ENCODE data around the gene TMEM44. TPM values are rescaled to one million over a fixed set of nuclear protein-coding genes. Genes with fewer than 3 reads are reported as not detected.
"Not testable (repeated sequence)": the region's sequence is repeated elsewhere in the genome, so short reads cannot be mapped to it uniquely, and the experiment has no call there.

Gene TMEM44
- polyA plus RNA-seq, 6 donors from 2014 or later: 0.60 to 2.4 (median 0.94) TPM; not detected in 1

DNA sequence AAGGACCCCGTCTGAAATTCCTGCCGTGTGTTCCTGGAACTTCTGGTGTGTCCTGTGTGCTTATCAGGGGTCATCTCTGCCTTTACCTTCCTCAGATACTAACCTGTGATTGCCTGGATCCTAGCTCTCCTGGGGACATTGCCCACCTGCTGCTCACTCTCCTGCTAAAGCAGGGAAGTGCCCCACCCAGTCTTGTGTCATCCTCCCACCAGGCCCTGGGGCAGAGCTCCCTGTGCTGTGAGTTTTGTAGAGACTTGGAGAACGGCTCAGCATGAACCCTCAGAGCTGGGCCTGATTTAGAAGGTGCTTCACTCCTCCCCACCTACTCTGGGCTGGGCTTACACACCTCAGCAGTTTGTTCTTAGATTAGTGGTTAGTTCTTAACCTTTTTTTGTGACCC, 3.8 kb upstream of the TMEM44 start:
- peaks cover 7 to 12% of the 10 kb centered on the region in 2 donors for H3K36me3 Mint-ChIP-seq
- DNase-seq (no peak), ATAC-seq (ENCODE audit: low read depth in 2 of 2) (no peak)
- H3K4me3 Mint-ChIP-seq: no peak overlapping the region
- H3K27ac Mint-ChIP-seq: peak overlapping the region in 1 of 6 donors; percentile 16
- H3K4me1 Mint-ChIP-seq: peaks cover 3 to 29% (median 19%) of the 10 kb centered on the region in 3 donors
- no peaks in the 10 kb centered on the region for H3K27me3 Mint-ChIP-seq
- no peaks in the 10 kb centered on the region for H3K9me3 Mint-ChIP-seq

DNA sequence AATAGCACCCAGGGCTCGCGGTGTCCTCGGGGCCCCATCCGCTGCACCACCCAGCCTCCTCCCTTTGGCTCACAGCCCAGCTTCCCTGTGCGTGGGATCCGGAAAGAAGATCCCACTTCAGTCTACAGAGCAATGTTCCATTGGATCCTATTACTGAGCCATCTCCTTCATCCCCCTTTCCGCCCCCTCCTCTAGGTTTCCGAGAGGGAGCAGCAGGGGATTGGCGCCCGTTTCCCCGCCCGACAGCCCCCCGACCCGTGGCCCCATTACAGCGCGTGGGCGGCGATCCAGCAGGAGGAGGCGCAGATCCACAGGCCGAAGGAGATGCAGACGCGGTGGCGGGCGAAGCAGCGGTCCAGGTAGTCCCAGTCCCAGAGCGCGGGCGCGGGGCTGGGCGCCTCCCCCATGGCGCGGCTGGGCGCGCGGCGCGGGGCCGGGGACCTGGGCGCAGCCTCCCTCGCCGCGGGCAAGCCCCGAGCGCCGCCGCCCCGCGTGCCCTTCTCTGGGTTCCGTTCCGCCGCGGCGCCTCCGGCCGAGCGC, 340 bp downstream of the TMEM44 start:
- peak overlapping the region in 2 of 6 donors; percentile 13 to 33 for H3K27ac Mint-ChIP-seq
- no peaks in the 10 kb centered on the region for H3K27me3 Mint-ChIP-seq
- DNase-seq (no peak), ATAC-seq (ENCODE audit: low read depth in 2 of 2) (peak; percentile 63 to 64)
- H3K4me3 Mint-ChIP-seq: peak overlapping the region; percentile 74 to 93 (median 84)
- peaks cover 3 to 14% (median 11%) of the 10 kb centered on the region in 3 donors for H3K4me1 Mint-ChIP-seq
- H3K36me3 Mint-ChIP-seq: no peaks in the 10 kb centered on the region
- peaks cover 0 to 3% (median 0%) of the 10 kb centered on the region in 7 donors for H3K9me3 Mint-ChIP-seq

DNA sequence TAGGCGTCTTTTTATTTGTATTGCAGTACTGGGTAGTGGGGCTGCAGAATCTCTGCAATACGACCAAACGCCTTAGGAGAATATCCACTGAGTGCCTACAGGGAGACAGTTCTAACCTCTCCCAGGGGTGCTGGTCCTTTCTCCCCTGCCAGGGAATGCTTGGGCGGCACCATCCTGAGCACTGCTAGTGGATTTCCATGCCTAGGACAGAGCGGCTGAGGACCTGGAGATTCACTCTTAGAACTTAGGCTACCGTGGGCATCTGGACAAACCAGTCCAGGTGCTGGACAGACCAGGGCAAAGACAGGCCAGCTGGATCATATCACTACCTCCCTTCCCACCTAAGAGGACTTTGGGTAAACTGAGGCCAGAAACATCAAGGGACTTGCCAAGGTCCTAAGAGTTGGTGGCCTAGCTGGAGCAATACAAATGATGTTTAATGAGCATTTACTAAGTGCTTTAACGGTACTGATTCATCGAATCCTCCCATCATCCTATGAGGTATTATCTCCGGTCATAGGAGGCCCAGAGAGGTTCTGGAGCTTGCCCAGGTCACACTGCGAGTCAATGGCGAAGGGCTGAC, 902 bp downstream of the TMEM44 start:
- H3K9me3 Mint-ChIP-seq: peaks cover 0 to 3% (median 0%) of the 10 kb centered on the region in 7 donors
- DNase-seq: no peak

DNA sequence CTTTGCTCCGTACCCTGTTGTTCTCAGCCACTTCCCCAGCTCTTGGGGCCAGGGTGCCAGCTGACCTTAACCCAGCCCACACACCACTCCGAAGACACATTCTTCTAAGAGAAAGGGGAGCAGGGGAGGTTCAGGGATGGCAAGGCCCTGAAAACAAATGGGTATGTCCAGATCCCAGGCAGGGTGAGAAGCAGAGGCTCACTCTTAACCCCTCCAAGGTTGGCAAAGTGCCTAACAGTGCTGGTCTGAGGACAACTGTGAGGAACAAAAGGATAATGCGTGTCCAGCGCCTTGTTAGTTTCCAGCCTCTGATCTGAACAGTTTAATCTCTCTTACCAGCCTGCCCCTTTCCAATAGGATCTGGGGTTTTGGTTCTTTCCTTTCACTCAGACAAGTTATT, 1.5 kb downstream of the TMEM44 start:
- ATAC-seq (ENCODE audit: low read depth in 2 of 2): no peak
- peaks cover 0 to 3% (median 0%) of the 10 kb centered on the region in 7 donors for H3K9me3 Mint-ChIP-seq
- H3K4me3 Mint-ChIP-seq: peak overlapping the region; percentile 47 to 93 (median 82)
- H3K36me3 Mint-ChIP-seq: no peaks in the 10 kb centered on the region
- no peaks in the 10 kb centered on the region for H3K27me3 Mint-ChIP-seq
- peak overlapping the region in 1 of 6 donors; percentile 47 for H3K27ac Mint-ChIP-seq
- peaks cover 3 to 10% (median 9%) of the 10 kb centered on the region in 3 donors for H3K4me1 Mint-ChIP-seq
- DNase-seq: no peak

More for the DNA sequence above, 902 bp downstream of the TMEM44 start:
- Mint-ChIP-seq H3K27ac (peak overlapping the region in 3 of 6 donors; percentile 13 to 47 (median 33)), H3K4me3 (peak overlapping the region; percentile 74 to 93 (median 84)), H3K4me1 (peaks cover 3 to 14% (median 11%) of the 10 kb centered on the region in 3 donors), H3K36me3 (no peaks in the 10 kb centered on the region), H3K27me3 (no peaks in the 10 kb centered on the region)
- ATAC-seq (ENCODE audit: low read depth in 2 of 2): no peak

DNA sequence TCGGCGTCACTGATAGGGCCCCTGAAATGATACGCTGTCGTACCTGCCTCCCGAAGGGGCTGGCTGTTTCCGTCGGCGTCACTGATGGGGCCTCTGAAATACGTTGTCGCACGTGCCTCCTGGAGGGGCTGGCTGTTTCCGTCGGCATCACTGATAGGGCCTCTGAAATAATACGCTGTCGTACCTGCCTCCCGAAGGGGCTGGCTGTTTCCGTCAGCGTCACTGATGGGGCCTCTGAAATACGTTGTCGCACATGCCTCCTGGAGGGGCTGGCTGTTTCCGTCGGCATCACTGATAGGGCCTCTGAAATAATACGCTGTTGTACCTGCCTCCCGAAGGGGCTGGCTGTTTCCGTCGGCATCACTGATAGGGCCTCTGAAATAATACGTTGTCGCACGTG, 2.5 kb downstream of the TMEM44 start:
- not testable (repeated sequence) for H3K27me3 Mint-ChIP-seq; H3K36me3 Mint-ChIP-seq; H3K9me3 Mint-ChIP-seq; ATAC-seq (ENCODE audit: low read depth in 2 of 2); DNase-seq; H3K27ac Mint-ChIP-seq
- Mint-ChIP-seq H3K4me3 (peak overlapping the region in 1 of 8 donors; percentile 35), H3K4me1 (peaks cover 3 to 10% (median 7%) of the 10 kb centered on the region in 3 donors)

DNA sequence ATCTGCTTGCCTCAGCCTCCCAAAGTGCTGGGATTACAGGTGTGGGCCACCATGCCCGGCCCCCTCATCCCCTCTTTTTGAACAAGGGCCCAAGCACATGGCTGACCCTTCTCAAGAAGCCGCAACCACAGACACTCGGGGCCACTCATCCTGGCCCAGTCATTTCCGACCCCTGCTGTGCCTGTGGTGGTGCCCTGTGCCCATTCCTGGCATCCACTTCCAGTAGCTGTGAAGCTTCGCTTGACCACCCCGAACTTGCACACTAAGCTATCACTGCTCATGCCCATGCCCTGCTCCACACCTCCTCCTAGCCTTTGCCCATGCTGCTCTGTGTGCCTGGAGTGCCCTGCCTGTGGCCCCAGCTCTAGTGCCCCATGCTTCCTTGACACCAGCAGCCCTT, 8.3 kb downstream of the TMEM44 start:
- H3K9me3 Mint-ChIP-seq: peaks cover 0 to 1% (median 0%) of the 10 kb centered on the region in 7 donors
- no peaks in the 10 kb centered on the region for H3K36me3 Mint-ChIP-seq
- no peaks in the 10 kb centered on the region for H3K27me3 Mint-ChIP-seq
- peak overlapping the region in 1 of 6 donors; percentile 52 for H3K27ac Mint-ChIP-seq
- ATAC-seq (ENCODE audit: low read depth in 2 of 2) (no peak), DNase-seq (no peak)
- peaks cover 0 to 4% (median 0%) of the 10 kb centered on the region in 3 donors for H3K4me1 Mint-ChIP-seq
- H3K4me3 Mint-ChIP-seq: no peak overlapping the region

DNA sequence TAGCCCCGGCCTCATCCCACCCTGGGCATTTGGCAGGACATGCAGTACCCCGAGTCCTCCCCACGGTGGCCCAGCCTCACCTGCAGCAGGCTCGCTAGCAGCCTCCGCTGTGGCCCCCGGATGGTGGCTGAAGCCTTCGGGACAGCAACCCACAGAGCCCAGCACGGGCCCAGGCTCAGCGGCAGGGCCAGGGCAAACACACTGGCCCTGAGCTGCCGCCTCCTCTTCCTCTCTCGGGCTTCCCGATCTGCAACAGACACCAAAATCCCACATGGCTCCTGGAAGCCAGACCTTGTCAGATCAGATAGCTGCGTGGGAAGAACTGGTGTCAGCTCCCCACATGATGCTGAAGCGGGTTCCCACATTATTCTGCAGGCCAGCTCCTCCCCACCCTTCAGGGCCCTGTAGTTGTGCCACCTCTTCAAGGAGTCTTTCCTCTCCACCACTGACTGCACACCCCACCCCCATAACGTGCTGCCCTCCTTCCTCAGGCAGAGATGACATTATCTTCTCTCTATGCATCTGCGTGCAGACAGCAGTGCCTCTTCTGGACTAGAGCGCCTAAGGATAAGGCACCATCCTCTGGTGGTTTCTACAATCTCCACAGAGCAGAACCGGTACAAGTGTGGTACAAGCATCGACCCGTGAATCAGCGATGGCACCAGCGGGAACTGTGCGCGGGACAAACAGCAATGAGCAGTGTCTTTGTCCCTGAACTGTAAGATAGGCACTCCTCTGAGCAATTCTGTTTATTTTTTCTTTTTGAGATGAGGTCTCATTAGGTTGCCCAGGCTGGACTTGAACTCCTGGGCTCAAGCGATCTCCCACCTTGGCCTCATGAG, 9.5 kb downstream of the TMEM44 start:
- no peak overlapping the region for H3K27ac Mint-ChIP-seq
- H3K36me3 Mint-ChIP-seq: no peaks in the 10 kb centered on the region
- no peaks in the 10 kb centered on the region for H3K9me3 Mint-ChIP-seq
- H3K4me1 Mint-ChIP-seq: peaks cover 0 to 4% (median 0%) of the 10 kb centered on the region in 3 donors
- ATAC-seq (ENCODE audit: low read depth in 2 of 2) (no peak), DNase-seq (no peak)
- H3K4me3 Mint-ChIP-seq: no peak overlapping the region
- no peaks in the 10 kb centered on the region for H3K27me3 Mint-ChIP-seq

DNA sequence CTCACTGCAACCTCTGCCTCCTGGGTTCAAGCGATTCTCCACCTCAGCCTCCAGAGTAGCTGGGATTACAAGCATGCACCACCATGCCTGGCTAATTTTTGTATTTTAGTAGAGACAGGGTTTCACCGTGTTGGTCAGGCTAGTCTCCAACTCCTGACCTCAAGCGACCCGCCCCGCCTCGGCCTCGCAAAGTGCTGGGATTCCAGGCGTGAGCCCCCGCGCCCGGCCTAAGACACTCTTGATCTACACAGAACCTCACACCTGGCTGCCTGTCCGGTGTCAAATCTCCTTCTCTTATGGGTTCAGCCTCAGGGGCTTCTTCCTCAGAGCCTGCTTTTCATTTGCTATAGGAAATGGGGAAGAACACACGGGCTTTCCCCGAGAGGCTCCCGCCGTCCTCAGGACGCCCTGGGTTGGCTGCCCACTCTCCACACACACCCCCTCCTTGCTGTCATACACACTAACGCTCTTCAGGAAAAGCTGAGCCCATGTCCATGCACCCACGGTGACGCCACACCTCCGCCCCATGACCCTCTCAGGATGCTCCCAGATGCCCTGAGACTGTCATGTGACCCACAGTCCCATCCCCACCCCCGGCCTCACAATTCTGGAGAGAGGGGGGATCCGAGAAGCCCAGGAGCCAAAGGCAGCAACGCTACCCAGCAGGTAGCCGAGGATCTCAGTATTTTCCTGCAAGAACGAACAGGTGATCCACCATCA, 10.4 kb downstream of the TMEM44 start:
- no peaks in the 10 kb centered on the region for H3K27me3 Mint-ChIP-seq
- H3K4me3 Mint-ChIP-seq: no peak overlapping the region
- H3K36me3 Mint-ChIP-seq: no peaks in the 10 kb centered on the region
- ATAC-seq (ENCODE audit: low read depth in 2 of 2) (no peak), DNase-seq (no peak)
- H3K27ac Mint-ChIP-seq: no peak overlapping the region
- peaks cover 0 to 4% (median 0%) of the 10 kb centered on the region in 3 donors for H3K4me1 Mint-ChIP-seq
- no peaks in the 10 kb centered on the region for H3K9me3 Mint-ChIP-seq

DNA sequence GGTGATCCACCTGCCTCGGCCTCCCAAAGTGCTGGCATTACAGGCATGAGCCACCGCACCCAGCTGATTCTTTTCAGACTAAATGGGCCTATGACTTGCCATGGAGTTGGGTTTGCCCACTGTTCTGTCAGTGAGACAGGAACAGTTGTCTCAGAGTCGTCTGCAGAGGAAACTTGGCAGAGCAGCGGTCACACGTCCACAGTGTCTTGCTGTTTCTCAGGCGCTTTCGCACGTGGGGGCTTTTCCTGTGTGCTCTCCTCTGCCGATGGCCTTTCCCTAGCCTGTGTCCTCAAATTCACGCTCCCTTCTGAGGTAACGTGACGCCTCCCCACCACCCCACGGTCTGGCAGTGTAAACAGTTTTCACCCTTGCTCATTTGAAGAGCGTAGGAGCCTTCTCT, 11.3 kb downstream of the TMEM44 start:
- peak overlapping the region in 2 of 6 donors; percentile 33 to 47 for H3K27ac Mint-ChIP-seq

DNA sequence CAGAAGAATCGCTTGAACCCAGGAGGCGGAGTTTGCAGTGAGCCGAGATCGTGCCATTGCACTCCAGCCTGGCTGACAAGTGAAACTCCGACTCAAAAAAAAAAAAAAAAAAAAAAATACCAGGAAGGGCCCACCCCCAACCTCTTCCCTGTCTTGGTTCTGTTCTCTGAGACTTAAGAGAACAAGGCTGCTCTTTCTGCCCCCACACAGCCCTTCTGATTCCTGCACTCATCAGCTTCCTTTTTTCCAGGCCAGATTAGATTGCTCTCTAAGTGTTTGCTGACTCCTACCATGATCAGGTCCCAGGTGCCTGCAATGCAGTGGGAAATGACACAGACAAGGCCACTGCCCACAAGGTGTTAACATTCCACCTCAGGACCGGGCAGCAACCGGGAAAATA, 13.0 kb downstream of the TMEM44 start:
- H3K9me3 Mint-ChIP-seq: no peaks in the 10 kb centered on the region
- no peaks in the 10 kb centered on the region for H3K27me3 Mint-ChIP-seq
- peaks cover 0 to 4% (median 0%) of the 10 kb centered on the region in 3 donors for H3K4me1 Mint-ChIP-seq
- H3K36me3 Mint-ChIP-seq: no peaks in the 10 kb centered on the region
- H3K27ac Mint-ChIP-seq: no peak overlapping the region
- no peak overlapping the region for H3K4me3 Mint-ChIP-seq
- ATAC-seq (ENCODE audit: low read depth in 2 of 2) (no peak), DNase-seq (no peak)

More for the DNA sequence above, 11.3 kb downstream of the TMEM44 start:
- no peak for DNase-seq
- no peak for ATAC-seq (ENCODE audit: low read depth in 2 of 2)
- Mint-ChIP-seq H3K4me3 (no peak overlapping the region), H3K36me3 (no peaks in the 10 kb centered on the region), H3K4me1 (peaks cover 0 to 4% (median 0%) of the 10 kb centered on the region in 3 donors), H3K9me3 (no peaks in the 10 kb centered on the region), H3K27me3 (no peaks in the 10 kb centered on the region)

DNA sequence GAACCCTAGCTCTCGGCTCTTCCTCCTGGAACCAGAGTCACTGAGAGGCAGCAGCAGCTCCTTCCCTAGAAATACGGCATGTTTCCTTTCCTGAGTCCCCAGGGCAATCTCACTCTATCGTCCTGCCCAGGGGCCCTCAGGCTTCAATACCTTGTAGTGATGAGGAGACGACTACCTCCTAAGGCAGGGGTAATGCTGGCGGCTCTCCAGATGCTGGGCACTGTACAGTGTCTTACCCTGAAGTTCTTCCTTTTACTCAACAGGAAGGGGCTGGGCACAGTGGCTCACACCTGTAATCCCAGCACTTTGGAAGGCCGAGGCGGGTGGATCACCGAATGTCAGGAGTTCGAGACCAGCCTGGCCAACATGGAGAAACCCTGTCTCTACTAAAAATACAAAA, 13.5 kb downstream of the TMEM44 start:
- H3K27me3 Mint-ChIP-seq: no peaks in the 10 kb centered on the region
- DNase-seq (no peak), ATAC-seq (ENCODE audit: low read depth in 2 of 2) (no peak)
- no peak overlapping the region for H3K27ac Mint-ChIP-seq
- no peaks in the 10 kb centered on the region for H3K9me3 Mint-ChIP-seq
- H3K4me3 Mint-ChIP-seq: no peak overlapping the region
- H3K36me3 Mint-ChIP-seq: no peaks in the 10 kb centered on the region
- H3K4me1 Mint-ChIP-seq: peaks cover 0 to 4% (median 0%) of the 10 kb centered on the region in 3 donors

DNA sequence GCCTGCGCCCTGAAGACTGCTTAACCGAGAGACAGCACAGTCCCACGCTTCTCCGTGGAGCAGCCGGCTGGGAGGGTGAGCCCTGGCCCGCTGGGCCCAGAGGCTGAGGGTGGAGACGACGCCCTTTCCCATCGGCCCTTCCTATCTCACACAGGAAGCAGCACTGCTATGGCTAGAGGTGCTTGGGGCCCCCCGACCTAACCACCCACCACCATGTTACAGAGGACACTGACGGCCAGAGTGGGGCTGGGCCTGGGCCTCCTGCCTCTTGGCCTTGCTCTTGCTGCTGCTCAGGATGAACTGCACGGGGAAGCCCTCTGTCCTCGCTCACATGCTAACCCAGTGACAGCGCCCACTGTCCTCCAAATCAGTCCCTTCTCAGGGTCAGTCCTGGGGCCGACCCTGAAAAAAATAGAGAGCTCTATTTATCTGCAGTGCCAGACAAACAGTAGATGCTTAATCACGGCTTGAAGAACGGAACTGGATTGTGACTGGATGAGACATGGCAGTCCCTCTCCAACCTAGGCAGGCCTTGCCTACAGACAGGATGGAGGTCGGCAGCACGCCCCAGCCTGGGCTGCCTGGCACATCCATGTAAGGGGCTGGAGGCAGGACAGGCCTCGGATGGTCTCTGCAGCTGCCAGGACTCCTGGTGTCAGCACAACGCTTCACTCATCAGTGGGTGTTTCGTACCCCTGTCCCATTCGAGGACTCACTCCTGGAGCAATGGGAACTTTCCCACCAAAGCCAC, 14.2 kb downstream of the TMEM44 start:
- Mint-ChIP-seq H3K27ac (no peak overlapping the region), H3K36me3 (no peaks in the 10 kb centered on the region)

More for the DNA sequence above, 14.2 kb downstream of the TMEM44 start:
- H3K4me3 Mint-ChIP-seq: peak overlapping the region in 1 of 8 donors; percentile 43
- no peak for ATAC-seq (ENCODE audit: low read depth in 2 of 2)
- DNase-seq: no peak
- peaks cover 0 to 4% (median 0%) of the 10 kb centered on the region in 3 donors for H3K4me1 Mint-ChIP-seq
- H3K9me3 Mint-ChIP-seq: no peaks in the 10 kb centered on the region
- H3K27me3 Mint-ChIP-seq: no peaks in the 10 kb centered on the region

Data from naive B cell (primary cell).